ENCODE measurements around the gene GATM. TPM values are rescaled to one million over a fixed set of nuclear protein-coding genes. Genes with fewer than 3 reads are reported as not detected.
A peak's percentile ranks its signal among the peaks of the same experiment; 100 is the strongest.

Gene GATM
- total RNA-seq, 4 donors from 2014 or later = 159 to 195 (median 172) TPM

GRCh38 chr15:45384700-45385099 lies 6.4 kb upstream of the GATM start:
- WGBS = 90% methylated on average over 2 of the region's 2 CpGs
- no peaks in the 10 kb centered on the region for H3K36me3 ChIP-seq
- H3K4me1 ChIP-seq = peaks cover 29% of the 10 kb centered on the region
- H3K27ac ChIP-seq = no peak overlapping the region
- no peak overlapping the region for H3K4me3 ChIP-seq
- no peaks in the 10 kb centered on the region for H3K9me3 ChIP-seq
- DNase-seq (ENCODE audit: low spot score in 2 of 2) = no peak
- H3K27me3 ChIP-seq = no peaks in the 10 kb centered on the region
- no peak for TF ChIP-seq EP300 (IDR thresholded peaks at IDR 0.05)
- no peak for TF ChIP-seq POLR2A (IDR thresholded peaks at IDR 0.05)
- TF ChIP-seq CTCF (IDR thresholded peaks at IDR 0.05) = no peak
- TF ChIP-seq POLR2AphosphoS5 (IDR thresholded peaks at IDR 0.05) = no peak

- H3K4me1 ChIP-seq = peaks cover 29% of the 10 kb centered on the region
- DNase-seq (ENCODE audit: low spot score in 2 of 2) = no peak
- WGBS = 29% methylated on average over 11 of the region's 11 CpGs
- peak overlapping the region; percentile 88 for H3K27ac ChIP-seq
- no peaks in the 10 kb centered on the region for H3K36me3 ChIP-seq
- peak overlapping the region; percentile 71 for H3K4me3 ChIP-seq
- no peaks in the 10 kb centered on the region for H3K9me3 ChIP-seq
- H3K27me3 ChIP-seq = no peaks in the 10 kb centered on the region
- no peak for TF ChIP-seq CTCF (IDR thresholded peaks at IDR 0.05)
- TF ChIP-seq POLR2AphosphoS5 (IDR thresholded peaks at IDR 0.05) = no peak
- no peak for TF ChIP-seq POLR2A (IDR thresholded peaks at IDR 0.05)
- TF ChIP-seq EP300 (IDR thresholded peaks at IDR 0.05) = no peak
These were observed 544 bp upstream of the GATM start for GRCh38 chr15:45378913-45379262.

GRCh38 chr15:45377609-45378148 lies 665 bp downstream of the GATM start:
- H3K4me3 ChIP-seq = peak overlapping the region; percentile 71
- TF ChIP-seq EP300 (IDR thresholded peaks at IDR 0.05) (no peak), POLR2A (IDR thresholded peaks at IDR 0.05) (no peak), POLR2AphosphoS5 (IDR thresholded peaks at IDR 0.05) (no peak)
- no peaks in the 10 kb centered on the region for H3K36me3 ChIP-seq
- peak overlapping the region; percentile 88 for H3K27ac ChIP-seq
- peak; percentile 74 to 82 for DNase-seq (ENCODE audit: low spot score in 2 of 2)
- no peaks in the 10 kb centered on the region for H3K9me3 ChIP-seq
- H3K27me3 ChIP-seq = no peaks in the 10 kb centered on the region
- WGBS = under 1% methylated on average over 30 of the region's 32 CpGs
- H3K4me1 ChIP-seq = peaks cover 29% of the 10 kb centered on the region

- no peaks in the 10 kb centered on the region for H3K36me3 ChIP-seq
- H3K27me3 ChIP-seq = no peaks in the 10 kb centered on the region
- no peaks in the 10 kb centered on the region for H3K9me3 ChIP-seq
- TF ChIP-seq EP300 (IDR thresholded peaks at IDR 0.05) (no peak), POLR2A (IDR thresholded peaks at IDR 0.05) (no peak), CTCF (IDR thresholded peaks at IDR 0.05) (no peak), POLR2AphosphoS5 (IDR thresholded peaks at IDR 0.05) (no peak)
- H3K4me1 ChIP-seq = peaks cover 29% of the 10 kb centered on the region
- H3K27ac ChIP-seq = no peak overlapping the region
- WGBS = 37% methylated on average over 5 of the region's 5 CpGs
- peak overlapping the region; percentile 71 for H3K4me3 ChIP-seq
- no peak for DNase-seq (ENCODE audit: low spot score in 2 of 2)
These were observed 1.3 kb downstream of the GATM start for GRCh38 chr15:45376967-45377608.

- H3K4me1 ChIP-seq = peaks cover 29% of the 10 kb centered on the region
- no peaks in the 10 kb centered on the region for H3K9me3 ChIP-seq
- H3K27ac ChIP-seq = no peak overlapping the region
- no peak for TF ChIP-seq EP300 (IDR thresholded peaks at IDR 0.05)
- TF ChIP-seq POLR2AphosphoS5 (IDR thresholded peaks at IDR 0.05) = no peak
- no peak for TF ChIP-seq CTCF (IDR thresholded peaks at IDR 0.05)
- TF ChIP-seq POLR2A (IDR thresholded peaks at IDR 0.05) = no peak
- no peaks in the 10 kb centered on the region for H3K36me3 ChIP-seq
- DNase-seq (ENCODE audit: low spot score in 2 of 2) = no peak
- H3K27me3 ChIP-seq = no peaks in the 10 kb centered on the region
- H3K4me3 ChIP-seq = no peak overlapping the region
- 68% methylated on average over 11 of the region's 11 CpGs for WGBS
These were observed 1.9 kb downstream of the GATM start for GRCh38 chr15:45376300-45376928.

Measured in suprapubic skin (tissue), 4 donors.